ENCODE data around the gene SYNJ2.
"Not testable (repeated sequence)": the region's sequence is repeated elsewhere in the genome, so short reads cannot be mapped to it uniquely, and the experiment has no call there.

Gene SYNJ2

GRCh38 chr6:157981395-157982101, at the start of gene SYNJ2:
TSS of gene SYNJ2 (plus strand) at chr6:157981863. CDS start at chr6:157981962, 99 bp downstream.
- peak; percentile 58 for DNase-seq (ENCODE audit: low read depth)

GRCh38 chr6:157935786-157936185, 45.9 kb upstream of the SYNJ2 start:
- DNase-seq (ENCODE audit: low read depth) = no peak

DNA sequence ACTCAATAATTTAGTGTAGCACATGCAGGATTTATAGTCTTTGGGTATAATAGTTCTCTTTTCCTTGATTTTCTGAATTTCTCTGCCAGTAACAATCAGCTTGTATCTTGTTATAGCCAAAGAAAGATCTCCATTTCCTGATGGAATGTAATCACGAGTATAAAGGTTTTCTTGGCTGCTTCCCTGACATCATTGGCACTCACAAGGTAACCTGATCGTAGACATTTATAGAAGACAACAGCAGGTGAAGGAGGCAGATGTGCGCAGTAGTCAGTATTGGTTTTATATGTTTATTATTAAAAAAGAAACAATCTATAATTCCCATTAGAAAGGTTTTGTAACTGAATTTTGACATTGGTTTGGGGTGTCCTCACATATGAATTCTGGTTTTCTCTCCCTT, 44.3 kb upstream of the SYNJ2 start:
- no peak for DNase-seq (ENCODE audit: low read depth)

GRCh38 chr6:157937916-157938315, 43.7 kb upstream of the SYNJ2 start:
- no peak for DNase-seq (ENCODE audit: low read depth)

DNA sequence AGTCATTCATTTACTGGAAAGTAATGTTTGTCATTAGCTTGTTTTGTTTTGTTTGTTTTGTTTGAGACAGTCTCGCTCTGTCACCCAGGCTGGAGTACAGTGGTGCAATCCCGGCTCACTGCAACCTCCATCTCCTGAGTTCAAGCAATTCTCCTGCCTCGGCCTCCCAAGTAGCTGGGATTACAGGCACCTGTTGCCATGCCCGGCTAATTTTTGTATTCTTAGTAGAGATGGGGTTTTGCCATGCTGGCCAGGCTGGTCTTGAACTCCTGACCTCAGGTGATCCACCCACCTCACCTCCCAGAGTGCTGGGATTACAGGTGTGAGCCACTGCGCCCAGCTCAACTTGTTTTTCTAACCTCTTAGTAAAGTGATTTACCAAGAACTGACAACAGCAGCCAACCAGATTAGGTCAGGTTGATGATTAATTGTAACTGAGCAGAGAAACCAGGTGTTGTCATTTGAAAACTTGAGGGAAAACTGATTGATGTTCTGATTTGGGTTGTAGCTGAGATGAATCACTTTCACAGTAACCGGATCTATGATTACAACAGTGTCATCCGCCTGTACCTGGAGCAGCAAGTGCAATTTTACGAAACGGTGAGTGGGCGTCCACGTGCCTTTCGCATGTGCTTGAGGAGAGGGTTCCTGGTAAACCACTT, 41.2 kb upstream of the SYNJ2 start:
- DNase-seq (ENCODE audit: low read depth) = not testable (repeated sequence)

DNA sequence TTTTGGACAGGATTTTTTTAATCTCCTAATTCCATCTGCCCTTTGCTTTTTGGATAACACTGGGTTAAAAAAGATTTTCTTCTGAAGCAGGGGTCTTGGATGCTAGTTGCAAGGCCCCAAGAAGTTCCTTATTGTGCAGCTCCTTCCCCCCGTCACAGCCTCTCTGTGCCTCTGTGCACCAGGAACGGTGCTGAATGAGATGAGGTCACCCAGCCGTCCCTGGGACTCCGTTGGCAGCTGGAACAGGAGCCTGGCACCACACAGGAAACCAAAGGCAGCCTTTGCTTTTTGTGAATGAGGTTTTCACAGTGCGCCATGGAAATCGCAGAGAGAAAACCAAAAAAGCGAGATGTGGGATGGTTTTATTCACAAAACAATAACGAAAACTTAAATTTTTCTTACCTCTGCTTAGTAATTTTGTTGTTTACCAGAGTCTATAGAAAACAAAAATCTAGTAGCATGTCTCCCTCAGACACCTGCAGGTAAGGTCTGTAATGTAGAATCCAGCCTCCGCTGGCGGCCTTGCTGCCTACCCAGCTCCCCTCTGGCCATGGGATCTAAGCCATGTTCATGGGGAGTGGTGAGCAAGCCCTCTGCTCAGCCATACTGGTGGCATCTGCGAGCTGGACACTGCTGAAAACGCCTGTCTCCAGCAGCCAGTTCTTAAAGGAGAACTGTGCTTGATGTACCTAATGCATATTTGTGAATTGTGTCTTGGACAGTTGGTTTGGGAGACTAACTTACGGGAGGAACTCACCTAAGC, 40.4 kb upstream of the SYNJ2 start:
- no peak for DNase-seq (ENCODE audit: low read depth)

DNA sequence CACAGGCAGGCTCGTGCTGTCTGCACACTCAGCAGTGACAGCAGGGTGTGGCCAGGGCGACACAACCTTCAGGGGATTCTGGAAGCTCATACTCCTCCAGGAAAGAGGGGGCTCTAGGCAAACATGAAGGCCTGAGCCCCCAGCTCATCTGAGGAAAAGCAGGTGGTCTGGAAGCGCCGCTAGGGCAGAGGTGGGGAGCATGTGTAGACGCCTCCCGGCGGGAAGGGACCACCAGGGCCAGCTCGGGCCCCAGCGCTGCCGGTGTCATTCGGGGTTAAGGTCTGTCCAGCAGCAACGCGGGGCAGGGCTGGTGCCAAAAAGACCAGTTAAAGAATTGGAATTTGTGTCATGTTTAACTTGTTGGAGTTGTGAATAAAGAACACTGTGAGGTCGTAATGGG, 39.3 kb upstream of the SYNJ2 start:
- no peak for DNase-seq (ENCODE audit: low read depth)

- no peak for DNase-seq (ENCODE audit: low read depth)
Observed at GRCh38 chr6:157943249-157943963, 38.3 kb upstream of the SYNJ2 start.

DNA sequence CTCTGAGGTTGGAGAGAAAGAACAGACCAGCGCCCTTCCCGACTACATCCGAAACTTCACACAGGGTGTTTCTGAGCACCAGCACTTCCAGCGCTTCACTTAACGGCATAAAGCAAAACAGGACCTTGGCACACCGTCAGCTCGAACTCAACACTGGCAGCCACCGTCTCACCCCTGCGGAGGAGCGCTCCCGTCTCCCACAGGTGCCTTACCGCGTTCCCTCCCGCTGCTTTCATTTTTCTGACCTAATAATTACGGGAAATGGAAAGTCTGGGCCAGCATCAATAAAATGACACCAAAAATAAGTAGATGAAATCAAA, 37.7 kb upstream of the SYNJ2 start:
- DNase-seq (ENCODE audit: low read depth) = no peak

GRCh38 chr6:157944983-157945931, 36.4 kb upstream of the SYNJ2 start:
- no peak for DNase-seq (ENCODE audit: low read depth)

DNA sequence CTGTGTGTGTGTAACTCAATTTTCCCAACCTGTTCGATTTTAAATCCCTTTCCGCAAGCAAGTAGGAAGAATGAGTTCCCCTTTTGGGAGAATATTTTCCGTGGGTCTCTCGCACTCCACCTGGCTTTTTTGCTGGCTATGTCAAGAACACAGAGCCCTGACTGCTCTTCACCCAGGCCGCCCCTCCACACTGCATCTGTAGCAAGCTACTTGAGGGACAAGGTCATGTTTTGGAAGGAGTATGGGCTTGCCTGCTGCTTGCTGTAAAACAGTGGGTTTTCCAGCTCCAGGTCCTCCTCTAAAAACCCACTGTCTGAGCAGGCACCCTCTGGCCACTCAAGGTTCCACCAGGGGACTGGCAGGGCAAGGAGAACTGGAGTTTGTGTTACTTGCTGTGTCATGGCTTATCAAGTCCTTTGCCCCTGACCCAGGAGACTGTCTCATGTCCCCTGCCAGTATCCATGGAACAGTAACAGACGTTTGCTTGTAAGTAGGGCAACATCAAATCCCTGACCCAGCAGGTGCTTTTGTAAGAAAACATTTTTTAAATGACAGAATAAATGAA, 35.5 kb upstream of the SYNJ2 start:
- no peak for DNase-seq (ENCODE audit: low read depth)

DNA sequence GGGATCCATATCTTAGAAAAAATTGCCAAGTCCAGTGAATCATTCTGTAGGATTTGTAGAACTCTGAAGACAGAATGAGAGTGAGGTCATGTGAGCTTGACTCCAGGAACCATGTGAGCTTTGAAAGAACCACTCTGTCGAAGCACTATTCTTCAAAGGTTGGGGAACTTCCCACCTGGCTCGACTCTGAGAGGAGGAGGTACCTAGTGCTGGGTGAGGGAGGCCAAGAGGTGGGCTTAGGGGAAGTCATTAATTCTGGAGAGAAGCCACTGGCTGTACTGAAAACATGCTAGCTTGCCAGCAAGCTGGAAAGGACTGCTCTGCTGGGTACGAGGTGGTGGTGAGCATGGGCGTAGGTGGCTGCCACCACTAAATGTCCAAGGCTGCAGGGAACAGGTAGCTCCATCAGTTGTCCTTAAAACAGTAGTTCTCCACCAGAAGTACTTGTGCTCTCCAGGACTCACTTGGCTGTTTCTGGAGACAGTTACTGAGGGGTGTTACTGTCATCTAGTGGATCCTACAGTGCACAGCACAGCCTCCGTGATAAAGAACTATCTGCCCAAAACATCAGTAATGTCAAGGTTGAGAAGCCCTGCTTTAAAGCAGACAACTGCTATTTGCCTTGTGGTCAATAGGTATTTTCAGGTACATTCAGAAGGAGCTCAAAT, 34.7 kb upstream of the SYNJ2 start:
- no peak for DNase-seq (ENCODE audit: low read depth)

GRCh38 chr6:157950899-157951298, 30.8 kb upstream of the SYNJ2 start:
- DNase-seq (ENCODE audit: low read depth) = not testable (repeated sequence)

GRCh38 chr6:157951828-157952227, 29.8 kb upstream of the SYNJ2 start:
- DNase-seq (ENCODE audit: low read depth) = no peak

GRCh38 chr6:157952861-157953351, 28.8 kb upstream of the SYNJ2 start:
- no peak for DNase-seq (ENCODE audit: low read depth)

- DNase-seq (ENCODE audit: low read depth) = no peak
Observed at GRCh38 chr6:157953580-157954091, 28.0 kb upstream of the SYNJ2 start.

GRCh38 chr6:157954150-157955117, 27.2 kb upstream of the SYNJ2 start:
- no peak for DNase-seq (ENCODE audit: low read depth)

DNA sequence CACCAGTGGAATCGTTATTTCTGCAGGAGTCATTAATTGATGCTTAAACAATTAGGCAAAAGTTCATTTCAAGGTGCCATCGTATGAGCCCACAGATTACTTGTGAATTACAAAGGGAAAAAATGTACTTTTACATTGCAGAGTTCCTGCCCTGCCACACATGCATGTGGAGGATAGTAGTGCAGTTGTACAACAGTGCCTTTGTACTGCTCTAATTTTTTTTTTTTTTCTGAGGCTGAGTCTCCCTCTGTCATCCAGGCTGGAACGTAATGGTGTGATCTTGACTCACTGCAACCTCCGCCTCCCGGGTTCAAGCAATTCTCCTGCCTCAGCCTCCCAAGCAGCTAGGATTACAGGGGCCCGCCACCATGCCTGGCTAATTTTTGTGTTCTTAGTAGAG, 26.0 kb upstream of the SYNJ2 start:
- DNase-seq (ENCODE audit: low read depth) = no peak

- DNase-seq (ENCODE audit: low read depth) = no peak
Observed at GRCh38 chr6:157956171-157956730, 25.4 kb upstream of the SYNJ2 start.

Data from CMK (cell line).